HG02798 (cell line): Measurements from ENCODE around the gene EIF3D.
A peak's percentile ranks its signal among the peaks of the same experiment; 100 is the strongest.

Source experiments
- ATAC-seq: cut with Tn5 transposase; IDR thresholded peaks from one replicate; pipeline ENCODE4 v1.9.1; 2021; ENCODE audit warnings: mild to moderate bottlenecking; ENCODE audit not compliant: unreplicated experiment, poor library complexity

EIF3D gene, protein sequence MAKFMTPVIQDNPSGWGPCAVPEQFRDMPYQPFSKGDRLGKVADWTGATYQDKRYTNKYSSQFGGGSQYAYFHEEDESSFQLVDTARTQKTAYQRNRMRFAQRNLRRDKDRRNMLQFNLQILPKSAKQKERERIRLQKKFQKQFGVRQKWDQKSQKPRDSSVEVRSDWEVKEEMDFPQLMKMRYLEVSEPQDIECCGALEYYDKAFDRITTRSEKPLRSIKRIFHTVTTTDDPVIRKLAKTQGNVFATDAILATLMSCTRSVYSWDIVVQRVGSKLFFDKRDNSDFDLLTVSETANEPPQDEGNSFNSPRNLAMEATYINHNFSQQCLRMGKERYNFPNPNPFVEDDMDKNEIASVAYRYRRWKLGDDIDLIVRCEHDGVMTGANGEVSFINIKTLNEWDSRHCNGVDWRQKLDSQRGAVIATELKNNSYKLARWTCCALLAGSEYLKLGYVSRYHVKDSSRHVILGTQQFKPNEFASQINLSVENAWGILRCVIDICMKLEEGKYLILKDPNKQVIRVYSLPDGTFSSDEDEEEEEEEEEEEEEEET

DNA sequence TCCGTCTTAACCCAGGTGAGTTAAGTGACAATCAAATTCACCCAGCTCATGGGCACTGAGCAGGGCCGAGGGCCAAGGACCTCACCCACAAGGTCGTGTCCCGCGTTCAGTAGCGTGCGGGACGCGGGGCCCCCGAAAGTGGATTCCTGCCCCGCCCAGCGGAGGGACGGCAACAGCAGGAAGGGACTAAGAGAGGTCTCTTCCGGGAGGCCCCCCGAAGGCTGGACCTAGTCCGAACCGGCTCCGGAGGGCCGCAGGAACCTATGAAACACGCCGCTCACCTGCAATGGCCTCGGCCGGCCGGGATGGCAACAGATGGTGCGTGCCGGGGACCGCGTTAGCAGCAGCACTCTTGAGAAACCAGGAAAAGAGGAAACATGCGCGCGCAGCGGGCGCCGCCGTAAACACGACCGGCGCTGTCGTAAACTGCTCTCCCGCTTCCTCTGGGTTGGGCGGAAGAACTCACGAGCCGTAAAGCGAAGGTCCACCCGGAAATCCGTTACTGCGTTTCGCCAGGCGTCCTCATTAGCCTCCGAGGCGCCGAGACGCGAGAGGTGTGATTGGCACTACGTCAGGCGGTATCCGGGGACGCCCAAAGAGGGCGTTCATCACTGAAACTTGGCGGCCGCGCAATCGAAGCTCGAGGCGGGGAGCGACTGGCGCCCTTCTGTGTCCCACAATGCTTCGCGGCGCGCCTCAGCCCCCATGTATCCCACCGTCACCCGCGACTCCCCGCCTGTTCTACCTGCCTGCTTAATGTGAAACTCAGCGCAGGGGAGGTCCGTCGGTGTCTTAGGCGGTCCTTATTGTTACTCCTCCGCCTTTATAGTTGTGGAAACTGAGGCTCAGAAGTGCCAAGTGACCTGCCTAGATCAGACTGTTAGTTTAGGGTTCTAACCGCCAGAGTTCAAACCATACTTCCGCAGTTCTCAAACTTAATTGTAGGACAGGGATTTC is at the start of gene EIF3D:
EIF3D (minus strand) TSS at position 372 of the 957 bp plus-strand sequence. CDS start 3,045 bp downstream, outside the sequence.
- peak; percentile 96 for ATAC-seq

DNA sequence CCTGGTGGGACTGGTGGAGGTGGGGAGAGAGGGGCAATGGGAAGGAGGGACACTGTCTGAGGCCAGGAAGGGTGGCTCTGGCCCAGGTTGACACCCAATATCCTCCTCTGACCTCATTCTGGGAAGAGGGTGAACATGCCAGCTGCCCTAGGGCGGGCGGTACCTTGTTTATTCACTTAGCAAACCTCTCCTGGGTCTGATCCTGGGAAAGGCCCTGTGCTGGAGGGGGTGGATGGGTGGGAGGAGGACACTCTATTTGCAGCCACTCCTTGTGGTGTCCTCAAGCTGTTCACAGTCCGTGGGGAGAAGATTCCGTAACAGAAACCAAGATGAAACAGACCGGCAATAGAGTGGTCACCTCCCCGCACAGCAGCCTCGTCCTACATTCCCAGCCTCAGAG is 49.7 kb upstream of the EIF3D start:
- ATAC-seq = no peak

DNA sequence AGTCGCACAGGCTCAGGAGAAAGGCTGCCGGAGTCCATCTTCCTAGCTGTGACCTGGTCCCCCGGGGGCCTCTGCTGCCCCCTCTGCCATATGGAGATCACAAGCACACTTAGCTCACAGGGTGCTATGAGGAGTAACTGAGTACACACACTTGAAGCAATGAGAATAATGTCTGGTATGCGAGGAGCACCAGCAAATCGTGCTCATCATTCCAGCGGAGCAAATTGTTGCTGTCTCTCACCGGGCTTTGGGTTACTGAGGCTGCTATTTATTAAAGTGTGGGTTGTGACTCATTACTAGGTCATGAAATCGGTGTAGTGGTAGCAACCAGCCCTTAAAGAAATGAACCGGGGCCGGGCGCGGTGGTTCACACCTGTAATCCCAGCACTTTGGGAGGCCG is 48.1 kb upstream of the EIF3D start:
- ATAC-seq = no peak

DNA sequence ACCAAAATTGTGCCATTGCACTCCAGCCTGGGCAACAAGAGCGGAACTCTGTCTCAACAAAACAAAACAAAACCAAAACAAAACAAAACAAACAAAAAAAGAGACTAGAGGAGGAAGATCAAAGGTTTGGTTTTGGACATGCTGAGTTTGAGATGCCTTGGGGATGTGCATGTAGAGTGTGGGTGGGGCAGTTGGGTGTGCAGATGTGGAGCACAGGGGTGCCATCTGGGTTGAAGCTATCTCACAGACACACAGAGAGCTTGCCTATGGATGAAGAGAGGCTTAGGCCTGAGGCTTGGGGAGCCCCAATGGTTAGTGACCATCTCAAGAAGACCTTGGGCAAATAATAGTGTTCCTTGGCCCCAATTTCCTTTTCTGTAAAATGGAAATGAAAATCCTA is 45.8 kb upstream of the EIF3D start:
- no peak for ATAC-seq

DNA sequence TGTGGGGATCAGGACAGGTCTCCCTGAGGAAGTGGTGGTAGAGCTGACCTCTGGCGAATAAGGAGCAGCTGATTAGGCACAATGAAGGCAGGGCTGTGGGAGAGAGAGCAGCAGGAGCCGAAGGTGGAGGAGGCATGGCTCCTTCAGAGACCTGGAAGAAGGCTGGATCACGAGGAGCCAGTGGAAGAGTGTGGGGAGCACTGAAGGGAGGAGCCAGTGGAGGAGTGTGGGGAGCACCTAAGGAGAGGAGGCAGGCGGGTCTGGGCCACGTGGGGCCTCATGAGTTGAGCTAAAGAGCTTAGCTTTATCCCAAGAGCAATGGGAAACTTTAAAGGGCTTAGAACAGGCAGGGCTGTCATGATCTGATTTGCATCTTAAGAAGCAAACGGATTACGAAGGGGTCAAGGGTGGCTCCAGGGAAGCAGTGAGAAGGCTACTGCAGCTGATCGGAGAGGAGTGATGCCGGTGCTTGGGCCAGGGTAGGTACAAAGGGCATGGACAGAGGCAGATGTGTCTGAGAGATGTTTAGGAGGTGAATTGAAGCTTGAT is 44.9 kb upstream of the EIF3D start:
- ATAC-seq = no peak

DNA sequence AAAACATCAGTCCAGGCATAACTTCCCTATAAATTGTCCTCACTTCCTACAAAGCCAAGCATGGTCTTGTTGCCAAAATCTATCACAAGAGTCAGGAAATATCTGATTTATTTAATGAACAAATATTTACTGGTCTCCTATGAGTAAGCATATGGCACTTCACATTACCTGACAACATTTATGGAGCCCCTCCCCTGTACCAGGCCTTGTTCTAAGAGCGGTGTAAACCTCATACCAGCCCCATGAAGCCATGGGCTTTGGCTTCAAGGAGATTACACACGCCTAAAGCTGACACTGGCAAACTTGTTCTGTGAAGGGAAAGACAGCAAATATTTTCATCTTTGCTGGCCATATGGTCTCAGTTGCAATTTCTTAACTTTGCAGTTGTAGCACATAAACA is 43.0 kb upstream of the EIF3D start:
- no peak for ATAC-seq

DNA sequence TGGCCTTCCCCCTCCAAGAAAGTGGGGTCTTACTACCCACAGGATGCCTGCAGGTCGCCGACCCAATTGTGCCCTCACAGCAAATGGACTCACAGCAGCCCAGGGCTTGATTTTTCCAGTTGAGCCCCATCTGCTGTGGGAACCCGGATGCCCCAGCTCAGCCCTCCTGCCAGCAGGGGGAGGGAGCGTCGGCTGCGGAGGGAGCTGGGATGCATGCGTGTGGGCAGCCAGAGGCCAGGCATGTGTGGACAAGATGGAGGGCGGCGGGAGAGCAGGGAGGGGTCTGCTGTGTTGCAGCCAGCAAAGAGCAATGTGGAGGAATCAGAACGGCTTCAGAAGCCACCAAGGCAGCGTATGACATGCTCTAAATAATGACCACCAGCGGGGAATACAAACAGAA is 41.0 kb upstream of the EIF3D start:
- ATAC-seq = no peak

DNA sequence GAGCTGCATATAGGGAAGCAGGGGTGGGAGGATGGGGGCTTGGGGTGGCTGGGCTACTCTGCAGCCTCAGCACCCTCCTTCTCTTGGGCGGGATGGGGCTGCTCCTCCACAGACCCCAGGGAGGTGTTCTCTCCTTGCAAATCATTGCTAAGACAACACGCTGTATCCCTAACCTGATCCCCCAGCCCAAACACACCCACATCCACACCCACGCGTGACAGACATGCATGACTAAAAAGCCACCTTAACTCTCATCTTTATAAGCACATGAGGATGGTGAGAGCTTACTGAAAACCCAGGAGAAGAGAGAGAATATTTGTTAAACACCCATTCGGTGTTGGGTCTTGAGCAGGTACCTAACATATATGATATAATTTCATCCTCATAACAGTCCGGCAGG is 39.9 kb upstream of the EIF3D start:
- ATAC-seq = no peak

DNA sequence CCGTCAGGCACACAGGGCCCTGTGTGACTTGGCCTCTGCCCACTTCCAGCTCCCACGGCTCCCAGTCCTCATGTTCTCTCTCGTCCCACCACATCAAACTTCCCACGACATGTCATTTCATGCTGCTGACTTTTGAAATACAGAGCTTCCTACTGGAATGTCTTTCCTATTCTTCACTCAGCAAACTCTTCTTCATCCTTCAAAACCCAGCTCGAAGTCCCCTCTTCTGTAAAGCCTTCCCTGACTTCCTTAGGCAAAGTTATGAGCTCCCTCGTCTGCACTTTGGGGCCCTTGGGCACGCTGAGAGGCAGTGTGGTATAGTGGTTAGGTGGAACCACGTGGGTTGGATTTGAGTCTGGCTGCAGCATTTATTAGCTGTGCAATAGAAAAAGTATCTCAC is 37.8 kb upstream of the EIF3D start:
- ATAC-seq = no peak

DNA sequence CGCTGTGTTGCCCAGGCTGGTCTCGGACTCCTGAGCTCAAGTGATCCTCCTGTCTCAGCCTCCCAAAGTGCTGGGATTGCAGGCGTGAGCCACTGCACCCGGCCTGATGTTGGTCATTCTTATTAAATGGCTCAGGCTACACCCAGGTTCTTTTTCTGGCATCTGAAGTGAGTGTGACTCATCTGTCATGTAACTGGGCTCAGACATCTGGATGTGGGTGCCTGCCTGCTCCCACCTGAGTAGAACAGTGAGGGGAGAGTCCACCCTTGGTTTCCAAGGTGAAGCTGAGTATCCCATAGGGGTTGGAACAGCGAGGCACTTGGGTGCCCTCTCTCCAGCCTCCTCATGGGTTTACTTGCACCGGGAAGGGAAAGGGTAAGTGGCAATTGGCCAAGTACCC is 36.7 kb upstream of the EIF3D start:
- no peak for ATAC-seq

DNA sequence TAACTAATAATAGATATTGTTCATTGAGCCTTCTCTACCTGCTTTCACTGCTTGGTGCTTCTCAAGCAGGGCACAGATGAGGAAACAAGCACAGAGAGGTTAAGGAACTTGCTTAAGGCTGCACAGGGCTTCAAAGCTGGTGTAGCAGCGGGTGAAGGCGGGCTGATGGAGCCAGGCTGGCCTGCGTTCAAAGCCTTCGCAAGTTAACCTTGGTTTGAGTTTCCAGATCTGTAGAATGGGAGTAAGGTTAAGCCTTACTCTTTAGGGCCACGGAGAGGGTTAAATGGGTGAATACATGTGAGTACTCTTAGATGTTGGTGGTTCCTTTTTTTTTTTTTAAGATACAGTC is 36.2 kb upstream of the EIF3D start:
- ATAC-seq = no peak

DNA sequence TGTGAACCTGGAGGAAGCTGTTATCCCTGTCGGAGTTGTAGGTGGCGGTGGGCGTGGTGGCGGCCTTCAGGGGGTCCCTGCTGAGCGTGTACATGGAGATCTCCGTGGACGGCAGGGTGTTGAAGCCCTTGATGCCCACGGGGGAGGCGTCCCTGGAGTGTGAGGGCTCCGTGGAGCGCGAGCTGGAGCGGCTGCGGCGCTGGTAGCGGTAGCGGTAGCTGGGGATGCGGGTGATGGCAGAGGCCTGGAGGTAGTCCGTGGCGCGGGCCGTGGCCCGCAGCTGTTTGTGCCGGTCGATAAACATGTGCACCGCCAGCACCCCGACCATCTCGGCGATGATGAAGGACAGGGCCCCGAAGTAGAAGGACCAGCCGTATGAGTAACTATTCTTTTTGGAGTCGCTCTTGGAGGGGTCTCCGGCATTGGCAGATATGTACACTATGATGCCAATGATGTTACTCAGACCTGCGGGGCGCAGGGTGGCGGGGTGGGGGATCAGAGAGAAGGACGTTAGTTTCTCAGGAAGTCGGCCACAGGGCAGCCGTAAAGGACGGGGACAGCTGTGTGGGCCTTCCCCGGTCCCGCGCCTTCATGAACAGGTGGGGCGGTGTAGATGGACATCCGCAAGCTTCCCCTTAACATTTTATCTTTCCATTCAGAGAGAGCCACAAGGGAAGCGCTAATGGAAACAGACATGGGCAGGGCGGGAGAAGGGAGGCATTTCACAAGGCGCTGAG is 35.6 kb upstream of the EIF3D start:
- ATAC-seq = no peak

DNA sequence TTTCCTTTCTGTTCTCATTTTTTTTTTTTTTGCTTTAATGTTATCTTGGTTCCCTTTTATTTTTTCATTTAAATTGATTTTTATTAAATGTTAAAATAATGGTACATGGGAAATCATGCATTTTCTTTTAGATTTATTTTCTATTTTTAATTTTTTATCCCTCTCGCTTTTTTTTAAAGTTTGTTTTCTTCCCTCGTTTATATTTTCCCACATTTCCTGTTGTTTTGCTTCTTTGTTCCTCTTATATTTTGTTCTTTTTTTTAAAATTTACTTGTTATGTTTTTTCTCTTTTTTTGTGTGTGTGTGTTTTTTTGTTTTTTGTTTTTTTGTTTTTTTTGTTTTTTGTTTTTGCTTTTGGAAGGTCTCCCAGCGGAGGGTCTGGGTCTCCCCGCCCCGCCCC is 34.9 kb upstream of the EIF3D start:
- no peak for ATAC-seq

DNA sequence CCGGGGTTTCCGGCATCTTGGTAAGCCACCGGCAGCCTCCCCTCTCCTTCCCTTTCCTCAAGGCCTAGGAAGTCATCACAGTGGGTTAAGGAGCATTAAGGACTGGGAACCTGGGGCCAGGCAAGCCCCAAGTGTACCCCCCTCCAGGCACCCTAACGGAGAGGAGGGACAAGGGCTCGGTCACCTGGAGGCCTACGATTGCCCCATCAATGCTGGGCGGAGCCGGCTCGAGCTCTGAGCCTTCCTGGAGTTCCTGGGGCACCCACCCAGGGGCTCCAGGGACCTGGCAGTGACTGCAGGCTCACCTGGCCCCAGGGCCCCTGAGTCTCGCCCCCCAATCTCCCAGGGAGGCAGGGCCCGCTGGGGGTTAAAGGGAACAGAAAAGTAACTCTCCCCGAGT is 34.5 kb upstream of the EIF3D start:
- ATAC-seq = no peak

DNA sequence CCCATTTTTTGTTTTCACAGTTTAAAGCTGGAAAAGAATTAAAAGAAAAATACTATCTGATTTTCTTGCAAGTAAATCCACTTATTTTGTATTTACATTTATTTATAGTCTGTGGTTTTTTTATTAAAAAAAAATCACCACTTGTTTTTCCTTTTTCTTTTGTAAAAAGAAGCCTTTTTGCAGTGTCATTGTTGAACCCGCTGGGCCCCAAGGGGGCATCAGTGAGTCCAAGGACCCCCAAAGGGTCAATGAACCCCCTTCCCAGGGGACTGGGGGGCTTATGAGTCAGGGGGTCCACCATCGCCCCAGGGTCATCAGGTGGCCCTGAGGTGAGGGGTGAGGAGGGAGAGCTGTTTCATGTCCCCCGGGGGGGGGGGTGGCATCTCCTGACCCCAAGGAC is 34.0 kb upstream of the EIF3D start:
- no peak for ATAC-seq

DNA sequence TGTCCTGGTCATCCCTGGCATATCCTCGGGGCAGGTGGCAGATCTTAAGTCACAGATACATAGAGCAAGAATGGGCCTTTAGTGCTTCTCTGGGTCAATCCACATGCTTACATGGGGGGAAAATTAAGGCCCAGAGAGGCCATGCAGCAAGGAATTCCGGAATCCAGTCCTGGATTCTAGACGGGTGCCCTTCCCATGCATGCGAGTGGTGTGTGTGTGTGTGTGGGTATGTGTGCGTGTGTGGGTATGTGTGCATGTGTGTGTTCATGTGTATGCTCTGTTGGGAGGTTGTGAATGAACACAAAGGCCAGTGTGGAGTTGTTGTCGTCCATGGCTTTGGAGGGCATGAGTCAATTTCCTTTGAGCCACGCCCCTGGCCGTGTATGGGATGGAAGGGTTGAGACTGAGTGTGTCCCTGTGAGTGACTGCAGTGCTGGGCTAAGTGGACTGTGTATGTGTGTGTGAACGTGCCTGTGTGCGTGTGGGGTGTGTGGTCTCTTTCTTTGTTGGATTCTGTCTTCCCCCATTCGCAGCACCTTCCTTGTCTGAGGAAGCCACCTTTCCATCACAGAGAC is 33.4 kb upstream of the EIF3D start:
- no peak for ATAC-seq

DNA sequence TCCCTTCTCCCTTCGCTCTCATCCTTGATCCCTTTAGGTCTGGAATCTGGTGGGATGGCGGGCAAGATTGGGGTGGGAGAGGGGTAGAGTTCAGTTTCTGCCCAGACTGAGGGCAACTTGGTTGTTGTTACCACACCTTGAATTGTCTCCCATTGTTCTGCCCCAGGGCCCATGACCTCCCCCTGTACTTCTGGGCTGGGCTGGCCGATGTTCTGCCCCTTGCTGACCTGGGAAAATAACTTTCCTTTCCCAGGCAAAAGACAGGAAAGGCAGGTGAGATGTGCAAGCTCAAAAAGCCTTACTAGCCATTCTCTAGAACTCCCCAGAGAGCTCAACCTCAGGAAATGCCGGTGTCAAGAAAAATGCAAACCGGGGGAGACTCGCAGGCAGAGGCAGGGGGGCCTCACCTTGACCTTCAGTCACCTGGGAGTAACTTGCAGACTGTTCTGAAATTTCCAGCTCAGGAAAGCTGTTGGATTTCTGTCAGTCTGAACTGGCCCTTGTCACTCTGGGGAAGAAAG is 32.4 kb upstream of the EIF3D start:
- no peak for ATAC-seq

DNA sequence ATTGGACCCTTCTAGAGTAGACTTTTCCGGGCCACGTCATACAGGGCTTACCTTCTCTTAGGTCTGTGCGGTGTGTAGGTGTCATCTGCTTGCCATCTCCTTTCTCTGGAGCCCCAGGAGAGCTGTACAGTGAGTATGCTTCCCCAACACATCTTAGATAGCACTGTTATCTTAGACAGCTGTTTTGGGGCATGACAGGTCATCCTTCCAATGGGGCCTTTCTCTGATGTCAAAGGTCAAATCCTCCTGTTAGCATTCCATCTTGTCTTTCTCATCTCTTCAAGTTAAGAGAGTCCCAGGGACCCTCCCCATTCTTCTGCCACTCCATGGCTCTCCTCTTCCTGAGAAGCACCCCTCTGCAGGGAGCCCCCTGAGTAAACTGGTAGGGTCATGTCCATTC is 31.0 kb upstream of the EIF3D start:
- no peak for ATAC-seq

DNA sequence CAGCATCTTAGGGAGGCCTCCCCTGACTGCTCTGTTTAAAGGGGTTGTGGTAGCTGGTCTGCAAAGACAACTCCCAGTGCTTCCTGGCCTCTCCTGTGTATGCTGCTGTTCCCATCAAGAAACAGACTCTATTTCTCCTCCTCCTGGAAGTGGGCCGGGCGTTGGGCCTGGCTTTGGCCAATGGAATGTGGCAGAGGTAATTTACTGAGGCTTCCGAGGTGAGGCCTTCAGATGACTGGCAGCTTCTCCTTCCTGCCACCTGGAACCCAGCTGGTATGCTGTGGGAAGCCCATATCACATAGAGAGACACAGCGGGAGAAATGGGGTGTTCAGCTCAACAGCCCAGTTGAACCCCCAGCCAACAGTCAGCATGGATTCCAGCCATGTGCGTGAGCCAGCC is 25.1 kb upstream of the EIF3D start:
- no peak for ATAC-seq

DNA sequence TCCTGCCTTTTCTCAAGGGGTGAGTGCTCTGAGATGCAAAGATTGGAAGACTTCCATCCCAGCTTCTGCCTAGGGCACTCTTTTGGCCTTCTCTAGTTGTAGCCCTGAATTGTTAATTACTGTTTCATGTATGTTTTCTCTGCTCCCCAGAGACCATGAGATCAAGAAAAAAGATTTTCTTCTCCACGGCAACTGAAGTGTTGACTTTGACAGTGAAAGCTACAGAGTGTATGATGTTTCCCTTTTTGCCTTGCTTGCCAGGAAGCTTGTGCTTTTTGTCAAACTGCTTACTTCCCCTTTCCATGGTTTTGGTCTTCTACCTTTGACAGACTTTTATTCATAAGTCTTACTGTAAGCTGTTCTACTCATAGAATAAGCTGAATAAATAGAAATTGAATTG is 23.3 kb upstream of the EIF3D start:
- ATAC-seq = no peak
